Glomerular visceral epithelial cell (primary cell): ENCODE results near the gene SF3B2.
"Not testable (repeated sequence)": the region's sequence is repeated elsewhere in the genome, so short reads cannot be mapped to it uniquely, and the experiment has no call there.

Source experiments
- DNase-seq: peaks from one replicate; pipeline ENCODE4 v3.0.0-alpha.2; 2016; ENCODE audit errors: extremely low spot score

SF3B2 gene

DNA sequence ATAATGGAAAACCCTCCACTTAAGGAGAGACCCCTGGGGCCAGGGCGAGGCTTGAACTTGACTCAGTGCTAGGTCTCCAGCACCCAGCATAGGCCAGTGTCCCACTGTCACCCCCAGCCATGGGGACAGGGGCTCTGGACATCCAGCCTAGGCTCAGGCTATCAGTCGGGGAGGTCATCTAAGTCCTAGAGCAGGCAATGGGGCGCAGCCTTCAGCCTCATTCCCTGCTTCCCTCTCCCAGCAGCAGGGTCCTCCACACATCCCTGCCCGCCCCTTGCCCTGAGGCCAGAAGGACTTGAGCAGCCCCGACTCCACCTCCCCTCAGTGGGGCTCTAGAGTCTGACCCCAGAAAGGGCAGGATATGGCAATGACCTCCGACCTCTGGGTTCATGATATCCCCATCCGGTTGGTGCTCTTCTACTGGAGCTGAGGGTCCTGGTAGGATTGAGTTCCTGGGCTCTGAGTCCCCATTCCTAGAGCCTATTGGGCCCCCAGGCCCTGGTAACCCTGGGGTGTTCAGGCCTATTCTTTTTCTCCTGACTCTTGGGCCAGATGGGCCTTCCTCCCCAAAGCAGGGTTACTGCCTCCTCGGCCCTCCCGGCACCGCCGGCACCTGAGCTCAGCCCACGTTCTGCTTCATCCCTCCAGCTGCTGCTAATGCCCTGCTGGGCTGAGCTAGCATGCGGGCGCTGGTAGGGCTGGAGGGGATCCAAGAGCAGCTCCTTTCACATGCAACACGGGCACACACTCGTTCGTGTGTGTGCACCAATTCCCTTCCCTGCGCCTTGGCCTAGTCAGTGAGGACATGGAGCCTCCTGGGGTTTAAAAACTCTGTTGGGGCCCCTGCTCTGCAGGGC is 36.0 kb upstream of the SF3B2 start:
- DNase-seq: no peak

DNA sequence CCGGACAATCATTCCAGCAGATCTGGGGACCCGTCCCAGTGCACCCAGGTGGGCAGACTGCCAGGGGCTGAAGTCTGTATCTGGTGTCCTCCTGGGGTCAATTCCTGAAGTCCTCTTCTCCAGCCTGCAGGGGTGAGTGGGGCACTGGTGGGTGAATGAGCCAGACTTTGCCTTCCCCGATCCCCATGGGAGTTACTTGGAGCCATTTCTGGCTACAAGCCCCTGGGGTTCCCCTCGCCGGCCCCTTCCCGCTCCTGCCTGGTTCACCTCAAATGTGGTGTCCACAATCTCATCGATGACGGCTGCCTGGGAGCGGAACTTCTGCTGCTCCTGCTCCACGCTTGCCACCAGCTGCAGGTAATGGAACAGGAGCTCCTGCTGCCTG is 35.4 kb upstream of the SF3B2 start:
- DNase-seq: no peak

DNA sequence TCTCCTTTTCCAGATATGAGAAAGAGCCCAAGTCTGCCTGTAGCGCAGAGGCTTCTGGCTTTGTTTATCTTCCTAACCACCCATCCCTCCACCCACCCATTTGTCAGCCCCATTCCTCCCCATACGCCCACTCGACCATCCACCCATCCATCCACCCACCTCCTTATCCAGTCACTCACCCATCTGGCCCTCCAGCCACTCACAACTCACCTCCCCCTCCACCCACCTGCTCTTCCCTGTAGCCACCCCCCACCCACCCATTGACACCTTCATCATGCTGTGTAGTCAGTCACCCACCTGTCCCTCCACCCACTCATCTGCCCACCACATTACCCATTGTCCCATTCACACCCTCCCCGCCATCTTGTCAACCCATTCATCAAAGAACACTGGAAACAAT is 34.8 kb upstream of the SF3B2 start:
- no peak for DNase-seq

DNA sequence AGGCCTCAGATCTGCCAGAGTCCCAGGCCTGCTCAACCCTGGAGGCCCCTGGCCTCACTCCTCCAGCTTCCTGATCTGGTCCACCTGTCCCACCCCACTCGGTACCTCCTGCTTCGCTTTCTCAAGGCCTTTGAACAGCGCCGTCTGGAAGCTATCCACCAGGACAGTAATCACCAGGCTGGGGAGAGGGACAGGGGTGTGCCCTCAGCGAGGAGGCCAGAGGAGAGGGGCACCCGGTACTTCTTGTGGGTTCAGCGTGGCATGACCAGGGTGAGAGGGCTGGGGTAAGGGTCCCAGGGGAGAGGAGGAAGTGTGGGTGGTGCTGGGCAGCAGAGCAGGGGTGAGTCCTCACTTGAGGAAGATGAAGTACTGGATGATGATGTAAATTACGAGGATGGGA is 32.0 kb upstream of the SF3B2 start:
- no peak for DNase-seq

DNA sequence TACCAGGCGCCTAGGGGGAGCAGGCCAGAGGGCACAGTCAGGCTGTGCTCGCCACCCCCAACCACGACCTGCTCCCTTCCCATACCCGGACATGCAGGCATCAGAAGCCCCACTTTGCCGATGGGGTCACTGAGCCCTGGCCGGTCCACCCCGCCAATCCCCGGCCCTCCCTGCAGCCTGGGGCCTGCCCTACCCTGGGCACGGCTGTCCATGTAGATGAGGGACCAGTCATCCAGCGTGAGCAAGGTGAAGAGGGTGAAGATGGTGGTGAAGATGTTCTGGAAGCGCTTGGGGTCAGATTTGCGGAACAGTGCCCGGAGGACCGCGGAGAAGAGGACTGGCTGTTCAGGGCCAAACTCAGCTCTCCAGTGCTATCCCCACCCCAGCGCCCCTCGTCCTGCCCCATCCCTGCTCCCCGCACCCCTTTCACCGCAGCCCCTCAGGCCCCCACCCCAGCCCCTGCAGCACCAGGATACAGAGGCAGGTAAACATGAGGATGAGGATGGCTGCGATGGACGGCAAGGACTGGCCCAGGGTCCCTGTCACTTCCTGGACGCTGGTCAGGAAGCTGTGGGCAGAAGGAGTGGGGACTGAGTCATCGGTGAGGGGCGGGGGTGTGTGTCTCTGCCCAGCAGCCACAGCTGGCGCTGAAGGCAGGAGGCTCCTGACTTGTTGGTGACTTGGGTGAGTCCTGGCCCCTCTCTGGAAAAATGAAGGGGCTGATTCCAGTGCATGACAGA is 31.4 kb upstream of the SF3B2 start:
- DNase-seq: peak; percentile 86

DNA sequence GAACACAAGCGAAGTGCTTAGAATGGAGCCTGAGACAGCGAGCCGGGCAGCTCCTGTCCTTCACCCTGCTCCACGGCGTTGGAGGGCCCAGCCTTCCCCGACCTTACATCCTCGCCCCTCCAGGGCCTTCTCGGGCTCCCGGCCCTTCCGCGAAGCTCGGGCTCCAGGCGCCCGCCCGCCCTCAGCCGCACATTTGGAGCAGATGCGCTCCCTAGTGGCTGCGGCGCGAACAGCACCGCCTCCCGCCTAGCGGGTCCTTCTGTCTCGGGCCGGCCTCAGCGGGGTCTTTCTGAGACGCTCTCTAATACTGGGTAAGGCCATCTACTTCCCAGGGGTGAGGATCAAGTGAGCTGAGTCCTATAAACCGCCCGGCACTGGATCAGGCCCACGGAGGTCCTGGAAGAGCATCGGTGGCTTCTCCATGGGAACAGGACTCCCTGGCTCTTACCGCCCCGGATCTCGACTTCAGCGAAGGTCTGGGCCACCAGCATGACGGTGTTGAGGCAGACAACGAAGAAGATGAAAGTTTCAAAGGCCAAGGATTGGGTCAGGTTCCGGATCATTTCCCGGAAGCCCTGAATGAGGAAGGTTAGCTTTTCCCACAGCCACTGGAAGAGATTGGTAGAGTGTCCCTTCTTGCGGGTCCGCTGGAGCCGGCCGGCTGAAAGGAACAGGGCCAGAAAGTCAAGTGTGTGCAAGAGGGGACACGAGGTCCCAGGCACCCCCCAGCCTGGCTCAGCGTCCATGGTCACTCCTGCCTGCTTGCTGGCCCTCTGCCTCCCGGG is 29.6 kb upstream of the SF3B2 start:
- peak; percentile 67 for DNase-seq

DNA sequence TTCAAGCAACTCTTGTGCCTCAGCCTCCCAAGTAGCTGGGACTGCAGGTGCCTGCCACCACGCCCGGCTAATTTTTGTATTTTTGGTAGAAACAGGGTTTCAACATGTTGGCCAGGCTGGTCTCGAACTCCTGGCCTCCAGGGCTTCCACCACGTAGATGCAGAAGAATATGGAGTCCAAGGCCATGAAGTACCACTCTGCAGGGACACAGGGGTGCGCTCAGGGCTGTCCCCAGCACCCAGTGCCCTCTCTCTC is 29.1 kb upstream of the SF3B2 start:
- DNase-seq: not testable (repeated sequence)

DNA sequence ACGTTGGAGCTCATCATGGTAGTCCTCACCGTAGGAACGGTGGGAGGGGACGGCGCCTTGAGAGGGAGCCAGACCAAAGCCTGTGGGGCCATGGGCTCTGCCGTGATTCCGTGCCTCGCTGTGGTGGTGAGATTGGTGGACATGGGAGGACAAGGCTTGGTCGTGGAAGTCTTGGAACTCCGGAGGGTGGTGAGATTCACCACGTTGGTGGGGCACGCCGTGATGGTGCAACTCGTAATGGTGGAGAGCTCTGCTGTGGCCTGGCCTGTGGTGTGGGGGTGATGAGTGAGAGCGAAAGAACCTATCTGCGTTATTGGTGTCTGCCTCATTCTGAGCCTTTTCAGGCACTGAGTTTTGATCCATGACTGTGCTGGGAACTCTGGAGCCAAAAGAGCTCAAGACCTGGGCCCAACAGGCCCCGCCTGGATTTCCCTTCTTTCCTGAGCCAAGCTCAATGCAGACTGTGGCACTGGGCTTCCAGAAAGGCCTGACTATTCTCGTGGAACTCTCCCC is 26.1 kb upstream of the SF3B2 start, which contains the start of gene CATSPER1:
CATSPER1 (minus strand) TSS at position 463 of the 513 bp plus-strand sequence; CDS start at position 363, 100 bp downstream.
- no peak for DNase-seq

DNA sequence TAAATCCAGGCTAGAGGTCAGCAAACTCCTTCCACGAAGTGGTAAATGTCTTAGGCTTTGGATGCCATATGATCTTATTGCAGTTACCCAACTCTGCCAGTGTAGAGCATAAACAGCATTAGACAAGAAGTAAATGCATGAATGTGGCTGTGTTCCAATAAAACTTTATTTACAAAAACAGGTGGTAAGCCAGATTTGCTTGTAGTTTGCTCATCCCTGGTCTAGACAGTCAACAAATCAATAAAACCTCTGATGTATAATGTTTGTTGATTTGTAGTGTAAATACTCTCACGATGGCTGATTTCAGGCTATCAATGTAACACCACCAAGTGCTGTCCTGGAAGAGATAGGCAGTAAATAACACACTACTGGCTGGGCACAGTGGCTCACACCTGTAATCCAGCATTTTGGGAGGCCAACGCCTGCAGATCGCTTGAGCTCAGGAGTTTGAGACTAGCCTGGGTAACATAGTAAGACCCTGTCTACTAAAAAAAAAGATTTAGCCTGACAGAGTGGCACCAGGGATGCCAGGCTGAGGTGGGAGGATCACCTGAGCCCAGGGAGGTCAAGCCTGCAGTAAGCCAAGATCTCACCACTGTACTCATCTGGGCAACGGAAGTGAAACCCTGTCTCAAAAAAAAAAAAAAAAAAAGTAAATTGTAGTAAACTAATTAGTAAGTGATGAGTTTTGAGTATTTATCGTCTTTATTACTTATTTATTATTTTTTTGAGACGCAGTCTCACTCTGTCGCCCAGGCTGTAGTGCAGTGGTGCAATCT is 19.0 kb upstream of the SF3B2 start:
- DNase-seq: no peak

DNA sequence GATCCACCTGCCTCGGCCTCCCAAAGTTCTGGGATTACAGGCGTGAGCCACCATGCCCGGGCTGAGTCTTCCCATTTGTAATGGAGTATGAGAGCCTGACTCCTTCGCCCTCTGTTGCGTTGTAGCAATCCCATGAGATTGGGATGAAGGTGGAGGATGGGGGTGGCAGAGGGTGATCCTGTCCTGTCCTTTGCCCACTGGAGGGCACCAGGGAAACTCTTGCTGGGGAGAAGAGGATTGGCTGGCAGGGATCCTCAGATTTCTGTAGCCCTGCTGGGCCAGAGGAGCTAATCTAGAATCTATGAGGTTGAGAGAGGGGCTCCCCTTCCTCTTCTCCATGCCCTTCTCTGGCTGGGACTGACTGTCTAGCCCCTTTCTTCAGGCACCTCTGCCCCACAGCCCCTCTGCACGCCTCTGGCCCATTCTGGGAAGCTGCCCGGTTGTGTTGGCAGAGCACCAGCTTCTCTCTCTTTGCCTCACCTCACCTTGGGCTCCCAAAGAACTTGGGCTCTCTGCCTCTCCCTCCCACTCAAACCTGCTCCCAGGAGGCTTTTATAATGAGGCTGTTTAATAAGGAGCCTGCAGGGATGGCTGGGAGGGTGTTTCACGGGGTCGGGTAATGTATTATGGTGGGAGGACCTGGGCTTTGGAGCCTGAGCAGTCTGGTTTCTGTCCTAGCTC is 16.4 kb upstream of the SF3B2 start:
- DNase-seq: no peak

DNA sequence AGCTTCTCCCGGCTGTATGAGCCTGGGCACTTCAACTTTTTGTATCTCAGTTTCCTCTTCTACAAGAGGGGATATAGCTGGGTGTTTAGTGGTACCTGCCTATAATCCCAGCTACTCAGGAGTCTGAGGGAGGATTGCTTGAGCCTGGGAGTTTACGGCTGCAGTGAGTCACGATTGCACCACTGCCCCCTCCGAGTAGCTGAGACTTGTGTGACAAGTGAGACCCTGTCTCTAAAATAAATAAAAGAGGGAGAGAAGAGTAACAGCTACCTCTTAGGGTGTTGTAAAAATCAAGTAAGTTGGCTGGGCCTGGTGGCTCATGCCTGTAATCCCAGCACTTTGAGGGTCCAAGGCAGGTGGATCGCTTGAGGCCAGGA is 15.8 kb upstream of the SF3B2 start:
- DNase-seq: no peak

DNA sequence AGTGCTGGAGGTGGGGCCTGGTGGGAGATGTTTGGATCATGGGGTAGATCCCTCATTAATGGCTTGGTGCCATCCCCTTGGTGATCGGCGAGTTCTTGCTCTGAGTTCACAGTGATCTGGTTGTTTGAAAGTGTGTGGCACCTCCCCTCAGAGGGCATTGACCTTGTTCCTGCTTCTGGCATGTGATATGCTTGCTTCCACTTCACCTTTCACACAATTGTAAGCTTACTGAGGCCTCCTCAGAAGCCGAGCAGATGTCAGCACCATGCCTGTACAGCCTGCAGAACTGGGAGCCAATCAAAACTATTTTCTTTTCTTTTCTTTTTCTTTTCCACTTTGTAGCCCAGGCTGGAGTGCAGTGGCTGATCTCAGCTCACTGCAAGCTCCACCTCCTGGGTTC is 14.8 kb upstream of the SF3B2 start:
- DNase-seq: no peak

DNA sequence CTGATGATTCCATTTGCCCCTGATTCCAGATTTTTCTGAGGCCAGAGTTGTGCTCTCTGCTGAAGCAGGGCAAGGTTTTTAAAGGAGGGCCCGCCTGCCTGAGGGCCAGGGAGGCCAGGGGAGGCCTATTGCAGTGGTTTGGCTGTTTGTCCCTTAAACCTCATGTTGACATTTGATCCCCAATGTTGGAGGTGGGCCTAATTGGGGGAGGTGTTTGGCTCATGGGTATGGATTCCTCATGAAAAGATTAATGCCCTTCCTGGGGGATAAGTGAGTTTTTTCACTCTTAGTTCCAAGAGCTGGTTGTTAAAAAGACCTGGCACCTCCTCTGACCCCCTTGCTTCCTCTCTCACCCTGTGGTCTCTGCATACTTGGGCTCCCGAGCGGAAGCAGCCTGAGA is 12.4 kb upstream of the SF3B2 start:
- no peak for DNase-seq

DNA sequence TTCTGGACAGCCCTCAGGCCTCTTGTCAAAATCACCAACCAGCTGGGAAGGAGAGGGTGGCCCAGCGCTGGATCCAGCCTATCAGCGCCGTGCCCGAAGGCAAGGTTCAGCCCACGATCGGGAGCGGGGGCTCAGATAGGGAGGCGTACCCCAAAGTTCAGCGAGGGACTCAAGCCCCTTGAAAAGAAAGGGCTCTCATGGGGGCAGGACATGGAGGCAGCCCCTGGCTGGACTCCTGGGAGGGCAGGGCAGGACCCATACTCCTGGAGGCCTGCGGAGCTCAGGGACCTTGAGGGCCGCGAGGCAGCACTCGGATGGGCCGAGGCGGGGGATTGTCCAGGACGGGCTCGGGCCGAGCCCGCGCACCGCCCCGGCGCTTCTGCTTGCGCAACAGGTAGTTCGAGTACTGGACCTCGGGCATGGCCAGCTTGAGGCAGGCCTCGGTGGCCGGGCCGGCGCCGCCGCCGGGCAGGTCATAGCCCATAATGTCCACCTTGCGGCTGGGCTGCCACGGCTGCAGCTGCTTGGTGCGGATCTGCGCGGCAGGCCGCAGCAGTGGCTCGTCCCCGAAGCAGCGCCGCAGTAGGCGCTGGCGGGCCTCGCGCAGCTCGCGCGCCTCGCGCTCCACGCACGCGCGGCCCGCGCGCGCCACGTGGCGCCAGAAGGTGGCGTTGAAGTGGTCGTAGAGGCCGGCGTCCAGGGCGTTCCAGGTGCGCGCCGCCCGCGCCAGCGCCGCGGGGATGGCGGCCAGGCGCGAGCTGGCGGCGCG is 9.8 kb upstream of the SF3B2 start:
- DNase-seq: no peak

DNA sequence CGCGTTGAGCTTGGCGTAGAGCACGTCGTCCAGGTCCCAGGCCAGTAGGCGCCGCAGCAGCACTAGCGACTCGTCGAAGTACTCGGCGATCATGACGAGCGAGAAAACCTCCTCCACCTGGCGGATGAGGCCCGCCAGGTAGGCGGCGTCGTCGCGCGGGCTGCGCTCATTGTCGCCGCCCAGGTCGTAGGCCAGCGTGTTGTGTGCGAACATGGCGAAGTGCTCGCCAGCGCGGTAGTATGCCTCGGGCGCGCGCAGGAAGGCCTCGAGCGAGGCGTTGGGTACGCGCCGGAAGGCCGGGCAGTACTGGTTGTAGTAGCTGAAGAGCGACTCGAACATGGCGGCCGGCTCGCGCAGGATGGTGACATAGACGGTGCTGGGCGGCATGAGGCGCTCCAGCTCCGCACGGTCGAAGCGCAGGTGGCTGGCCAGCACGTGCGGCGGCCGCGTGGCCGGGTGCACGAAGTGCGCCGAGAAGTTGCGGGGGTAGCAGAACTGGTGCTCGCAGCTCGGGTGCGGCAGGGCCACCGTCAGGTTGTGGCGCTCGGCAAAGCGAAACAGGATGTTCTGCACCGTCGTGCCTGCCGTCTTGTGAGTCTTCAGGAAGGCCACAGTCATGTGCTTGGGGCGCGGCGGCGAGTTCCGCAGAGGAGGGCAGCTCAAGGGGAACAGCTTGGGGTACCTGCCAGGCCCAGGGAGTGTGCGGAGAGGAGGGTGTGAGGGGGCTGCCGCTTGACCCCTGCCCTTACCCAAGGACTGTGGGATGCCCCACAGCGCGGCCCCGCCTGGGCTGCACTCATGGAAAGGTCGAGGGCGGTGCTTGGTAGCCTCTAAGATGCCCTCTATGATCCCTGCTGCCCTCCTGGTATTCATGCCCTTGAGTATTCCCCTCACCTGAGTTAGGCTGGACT is 8.9 kb upstream of the SF3B2 start:
- no peak for DNase-seq

DNA sequence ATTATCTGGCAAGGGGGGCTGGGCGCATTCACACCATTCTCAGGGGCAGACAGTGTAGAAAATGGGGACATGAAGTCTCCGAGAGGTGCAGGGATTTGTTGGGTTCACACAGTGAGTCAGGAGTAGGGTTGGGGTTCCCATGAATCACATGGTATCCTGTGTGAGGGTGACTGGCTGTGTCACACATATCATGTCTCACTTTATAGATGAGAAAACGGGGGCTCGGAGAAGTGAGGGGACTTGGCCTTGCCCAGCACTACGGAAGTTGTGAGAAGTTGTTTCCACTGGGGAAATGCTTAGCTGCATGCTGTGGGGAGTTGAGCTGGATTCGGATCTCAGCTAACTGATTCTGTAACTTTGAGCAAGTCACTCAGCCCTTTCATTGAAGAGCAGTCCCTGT is 7.4 kb upstream of the SF3B2 start:
- DNase-seq: no peak

DNA sequence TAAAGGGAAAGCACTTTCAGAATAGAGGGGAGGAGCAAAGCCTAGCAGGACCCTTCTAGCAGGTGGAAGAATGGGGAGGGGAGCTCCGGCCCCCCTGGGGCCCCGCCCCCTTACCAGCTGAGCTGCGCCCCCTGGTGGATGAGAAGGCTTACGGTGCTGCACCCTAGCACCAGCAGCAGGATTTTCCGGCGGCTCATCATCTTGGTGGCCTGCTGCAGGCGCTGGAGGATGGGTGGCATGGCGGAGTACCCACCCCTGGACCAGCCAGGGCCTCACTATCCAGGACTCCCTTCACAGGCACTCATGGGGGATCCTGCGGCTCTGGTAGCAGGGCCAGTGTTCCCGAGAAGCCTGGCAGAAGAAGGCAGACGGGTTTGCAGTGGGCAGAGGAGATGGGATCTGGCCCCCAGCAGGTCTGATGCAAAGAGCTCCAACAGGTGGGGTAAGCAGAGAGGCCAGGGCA is 7.0 kb upstream of the SF3B2 start:
- peak; percentile 68 for DNase-seq

DNA sequence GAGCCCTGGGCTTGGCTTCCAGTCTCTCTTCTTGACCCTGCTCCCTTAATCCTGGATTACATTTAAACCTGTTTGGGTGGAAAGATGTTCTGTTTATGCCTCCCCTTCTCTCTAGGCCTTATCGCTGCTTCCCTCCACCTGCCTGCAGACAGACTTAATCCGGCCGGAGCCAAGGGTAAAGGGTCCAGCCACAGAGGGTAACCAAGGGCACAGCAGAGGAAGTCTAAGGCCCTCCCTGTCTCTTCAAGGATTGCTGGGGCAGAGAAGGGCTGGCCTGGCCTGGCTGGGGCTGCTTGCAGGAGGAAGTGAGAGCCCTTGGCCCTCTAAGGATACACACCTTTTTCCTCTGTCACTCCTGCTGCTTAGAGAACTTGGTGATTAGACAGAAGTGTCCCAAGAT is 5.3 kb upstream of the SF3B2 start:
- no peak for DNase-seq
